Prostate gland (tissue), 2 donors: ENCODE measurements around the gene SF3B2. TPM values are rescaled to one million over a fixed set of nuclear protein-coding genes. Genes with fewer than 3 reads are reported as not detected.
"Not testable (repeated sequence)": the region's sequence is repeated elsewhere in the genome, so short reads cannot be mapped to it uniquely, and the experiment has no call there.

Source experiments
- DNase-seq: peaks from one replicate; pipeline ENCODE4 v3.0.0-alpha.2; 2019; ENCODE audit warnings: low spot score
- H3K27ac ChIP-seq, 2 donors: fragments of 200-600 bp; sonication (generic); 2 replicates each; pipeline ENCODE4 v1.5.1; 2017 to 2019
- H3K27me3 ChIP-seq: fragments of 200-600 bp; sonication (generic); replicated peaks from 2 replicates; pipeline ENCODE4 v1.5.1; 2019; ENCODE audit not compliant: insufficient read depth
- H3K36me3 ChIP-seq, 2 donors: fragments of 200-600 bp; sonication (generic); 1 replicate in 1 of 2; 2 replicates in 1 of 2; pipeline versions ENCODE4 v1.5.1 to v1.8.1; 2017 to 2019
- H3K4me1 ChIP-seq: fragments of 200-600 bp; sonication (generic); replicated peaks from 2 replicates; pipeline ENCODE4 v1.5.1; 2019
- H3K4me3 ChIP-seq, 2 donors: fragments of 200-600 bp; sonication (generic); 2 replicates each; pipeline ENCODE4 v1.5.1; 2017 to 2019
- H3K9me3 ChIP-seq: fragments of 200-600 bp; sonication (generic); 2 replicates; pipeline ENCODE4 v1.5.1; 2017
- POLR2A ChIP-seq: fragments of 450-650 bp; IDR thresholded peaks from one replicate; pipeline ENCODE4 v1.6.1; 2016; ENCODE audit warnings: antibody characterized with exemption, mild to moderate bottlenecking
- POLR2AphosphoS5 ChIP-seq: sonication (generic); formaldehyde crosslinking; IDR thresholded peaks from one replicate; pipeline ENCODE4 v1.6.1; 2017; ENCODE audit warnings: antibody characterized with exemption
- WGBS: methylation state at CpG from one replicate; pipeline ENCODE4 v1.1.5; 2018; 5-methylcytosine and 5-hydroxymethylcytosine counted together
- intact Hi-C: fragments of 100-400 bp; cut with DNase I; formaldehyde crosslinking; loops from one replicate; pipeline ENCODE4 v1.14.2; 2022
- total RNA-seq, 2 donors: library from RNA; depleted of rRNA; stranded (reverse); fragments of >200 nt; gene quantifications; one replicate each; pipeline ENCODE4 v1.1.0, GENCODE V29; 2016
- TF ChIP-seq, protein P1 (sequence below), 4 experiments: fragments of 200-600 bp in 2 of 4; fragments of 450-650 bp in 2 of 4; sonication (generic) in 2 of 4; IDR thresholded peaks; 1 replicate in 3 of 4; 2 replicates in 1 of 4; pipeline ENCODE4 v1.5.1; 2016 to 2019; ENCODE audit warnings: antibody characterized with exemption in 4 of 4, mild to moderate bottlenecking in 2 of 4, moderate library complexity in 2 of 4

Gene SF3B2
- total RNA-seq, 2 donors from 2014 or later = 130 to 212 TPM

DNA sequence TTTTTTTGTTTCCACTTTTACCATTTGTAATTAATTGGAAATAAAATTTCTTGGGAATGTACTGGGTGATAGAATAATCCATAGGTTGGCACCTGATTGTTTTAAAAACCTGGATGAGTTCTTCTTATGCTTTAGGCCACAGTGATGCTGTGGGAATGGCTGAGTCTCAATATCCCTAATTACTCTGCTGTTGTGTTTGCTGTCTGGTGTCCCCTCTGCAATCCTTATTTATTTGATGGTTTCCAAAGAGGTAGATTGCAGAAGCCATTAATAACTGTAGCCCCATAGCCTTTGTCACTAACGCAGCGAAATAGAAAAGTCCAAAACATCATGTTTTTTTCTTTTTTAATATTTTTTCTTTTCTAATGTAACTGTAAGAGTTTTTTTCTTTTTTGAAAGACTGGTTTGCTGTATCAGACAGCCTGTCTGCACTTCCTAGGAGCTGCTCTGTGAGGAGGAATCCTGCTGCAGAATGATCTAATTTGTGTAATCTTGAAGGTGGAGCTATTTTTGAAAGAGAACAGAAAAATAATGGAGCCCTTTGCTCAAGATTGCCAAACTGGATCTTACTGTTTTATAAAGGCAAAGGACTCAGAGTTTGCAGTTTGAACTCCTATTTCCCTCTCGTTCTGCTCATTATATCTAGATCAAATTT, 32.8 kb downstream of the SF3B2 start:
- no peaks in the 10 kb centered on the region for H3K27me3 ChIP-seq
- intact Hi-C loops = no loop called here
- no peaks in the 10 kb centered on the region for H3K36me3 ChIP-seq
- H3K4me1 ChIP-seq = peaks cover 10% of the 10 kb centered on the region
- no peak overlapping the region for H3K4me3 ChIP-seq
- no peaks in the 10 kb centered on the region for H3K9me3 ChIP-seq
- no peak overlapping the region for H3K27ac ChIP-seq
- TF ChIP-seq, protein P1, sequence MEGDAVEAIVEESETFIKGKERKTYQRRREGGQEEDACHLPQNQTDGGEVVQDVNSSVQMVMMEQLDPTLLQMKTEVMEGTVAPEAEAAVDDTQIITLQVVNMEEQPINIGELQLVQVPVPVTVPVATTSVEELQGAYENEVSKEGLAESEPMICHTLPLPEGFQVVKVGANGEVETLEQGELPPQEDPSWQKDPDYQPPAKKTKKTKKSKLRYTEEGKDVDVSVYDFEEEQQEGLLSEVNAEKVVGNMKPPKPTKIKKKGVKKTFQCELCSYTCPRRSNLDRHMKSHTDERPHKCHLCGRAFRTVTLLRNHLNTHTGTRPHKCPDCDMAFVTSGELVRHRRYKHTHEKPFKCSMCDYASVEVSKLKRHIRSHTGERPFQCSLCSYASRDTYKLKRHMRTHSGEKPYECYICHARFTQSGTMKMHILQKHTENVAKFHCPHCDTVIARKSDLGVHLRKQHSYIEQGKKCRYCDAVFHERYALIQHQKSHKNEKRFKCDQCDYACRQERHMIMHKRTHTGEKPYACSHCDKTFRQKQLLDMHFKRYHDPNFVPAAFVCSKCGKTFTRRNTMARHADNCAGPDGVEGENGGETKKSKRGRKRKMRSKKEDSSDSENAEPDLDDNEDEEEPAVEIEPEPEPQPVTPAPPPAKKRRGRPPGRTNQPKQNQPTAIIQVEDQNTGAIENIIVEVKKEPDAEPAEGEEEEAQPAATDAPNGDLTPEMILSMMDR (IDR thresholded peaks at IDR 0.05) = no peak
- TF ChIP-seq POLR2AphosphoS5 (no peak), POLR2A (no peak)
- WGBS = 73% methylated on average over 3 of the region's 3 CpGs
- DNase-seq = no peak

DNA sequence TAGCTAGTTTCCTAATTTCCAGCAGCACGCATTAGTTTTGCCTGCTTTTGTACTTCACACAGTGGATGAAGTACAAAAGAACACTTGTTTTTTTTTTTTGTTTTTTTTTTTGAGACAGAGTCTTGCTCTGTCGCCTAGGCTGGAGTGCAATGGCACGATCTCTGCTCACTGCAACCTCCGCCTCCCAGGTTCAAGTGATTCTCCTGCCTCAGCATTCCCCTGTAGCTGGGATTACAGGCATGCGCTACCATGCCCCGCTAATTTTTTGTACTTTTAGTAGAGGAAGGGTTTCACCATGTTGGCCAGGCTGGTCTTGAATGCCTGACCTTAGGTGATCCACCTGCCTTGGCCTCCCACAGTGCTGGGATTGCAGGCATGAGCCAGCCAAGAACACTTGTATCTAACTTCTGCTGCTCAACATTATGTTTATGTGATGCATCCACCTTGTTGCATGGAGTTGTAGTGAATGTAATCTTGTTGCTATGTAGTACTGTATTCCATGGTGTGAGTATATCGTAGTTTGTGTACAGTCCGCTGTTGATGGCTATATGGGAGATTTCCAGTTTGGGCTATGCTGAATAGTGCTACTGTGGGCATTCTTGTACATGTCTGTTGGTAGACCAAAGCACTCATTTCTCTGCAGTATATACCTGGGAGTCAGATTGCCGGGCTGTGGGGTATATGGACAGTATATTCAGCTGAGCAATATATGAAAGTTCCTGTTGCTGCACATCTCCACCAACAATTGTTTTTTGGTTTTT, 35.2 kb downstream of the SF3B2 start:
- H3K36me3 ChIP-seq = no peaks in the 10 kb centered on the region
- WGBS = 94% methylated on average over 9 of the region's 9 CpGs
- H3K27ac ChIP-seq = no peak overlapping the region
- H3K27me3 ChIP-seq = no peaks in the 10 kb centered on the region
- no peaks in the 10 kb centered on the region for H3K4me1 ChIP-seq
- H3K9me3 ChIP-seq = no peaks in the 10 kb centered on the region
- TF ChIP-seq, protein P1 (IDR thresholded peaks at IDR 0.05) = no peak
- TF ChIP-seq POLR2A (no peak), POLR2AphosphoS5 (no peak)
- DNase-seq = no peak
- H3K4me3 ChIP-seq = no peak overlapping the region
- intact Hi-C loops = no loop called here

DNA sequence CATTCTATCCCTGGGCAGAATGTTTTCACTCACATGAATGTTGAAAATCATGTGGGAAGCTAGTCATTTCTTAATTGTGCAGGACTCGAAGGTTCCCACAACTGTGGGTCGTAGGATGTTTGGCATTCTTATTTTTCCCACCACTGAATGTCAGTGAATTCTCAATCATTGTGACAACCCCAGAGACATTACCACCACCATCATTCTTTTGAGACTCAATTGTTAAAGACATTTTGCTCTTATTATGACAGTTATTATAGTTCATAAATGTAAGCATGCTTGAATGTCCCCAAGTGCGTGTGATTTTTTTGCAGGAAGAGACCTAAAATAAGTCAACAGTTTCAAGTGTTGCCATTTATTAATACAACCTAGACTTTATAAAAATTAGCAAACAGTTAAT, 36.9 kb downstream of the SF3B2 start:
- Histone ChIP-seq H3K4me1 (no peaks in the 10 kb centered on the region), H3K4me3 (no peak overlapping the region), H3K27me3 (no peaks in the 10 kb centered on the region), H3K27ac (no peak overlapping the region), H3K9me3 (no peaks in the 10 kb centered on the region), H3K36me3 (no peaks in the 10 kb centered on the region)
- WGBS = 94% methylated on average over 3 of the region's 3 CpGs
- intact Hi-C loops = no loop called here
- no peak for DNase-seq
- TF ChIP-seq, protein P1 (IDR thresholded peaks at IDR 0.05) = no peak
- TF ChIP-seq POLR2A = no peak

DNA sequence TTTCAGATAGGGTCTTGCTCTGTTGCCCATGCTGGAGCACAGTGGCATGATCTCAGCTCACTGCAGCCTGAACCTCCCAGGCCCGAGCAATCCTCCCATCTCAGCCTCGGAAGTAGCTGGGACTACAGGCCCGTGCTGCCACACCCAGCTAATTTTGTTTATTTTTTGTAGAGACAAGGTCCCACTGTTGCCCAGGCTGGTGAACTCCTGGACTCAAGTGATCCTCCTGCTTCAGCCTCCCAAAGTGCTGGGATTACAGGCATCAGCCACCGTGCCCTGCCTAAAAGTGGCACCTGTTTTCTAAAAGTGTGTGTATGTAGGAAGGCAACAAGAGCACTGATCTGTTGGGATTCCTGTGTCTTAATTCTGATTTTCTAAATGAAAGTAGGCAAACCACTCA, 38.1 kb downstream of the SF3B2 start:
- DNase-seq = no peak
- Histone ChIP-seq H3K9me3 (no peaks in the 10 kb centered on the region), H3K4me1 (no peaks in the 10 kb centered on the region), H3K27ac (no peak overlapping the region), H3K4me3 (no peak overlapping the region), H3K27me3 (no peaks in the 10 kb centered on the region), H3K36me3 (no peaks in the 10 kb centered on the region)
- 91% methylated on average over 4 of the region's 4 CpGs for WGBS
- no peak for TF ChIP-seq POLR2A
- TF ChIP-seq POLR2AphosphoS5 = no peak
- TF ChIP-seq, protein P1 (IDR thresholded peaks at IDR 0.05) = no peak
- intact Hi-C loops = no loop called here

DNA sequence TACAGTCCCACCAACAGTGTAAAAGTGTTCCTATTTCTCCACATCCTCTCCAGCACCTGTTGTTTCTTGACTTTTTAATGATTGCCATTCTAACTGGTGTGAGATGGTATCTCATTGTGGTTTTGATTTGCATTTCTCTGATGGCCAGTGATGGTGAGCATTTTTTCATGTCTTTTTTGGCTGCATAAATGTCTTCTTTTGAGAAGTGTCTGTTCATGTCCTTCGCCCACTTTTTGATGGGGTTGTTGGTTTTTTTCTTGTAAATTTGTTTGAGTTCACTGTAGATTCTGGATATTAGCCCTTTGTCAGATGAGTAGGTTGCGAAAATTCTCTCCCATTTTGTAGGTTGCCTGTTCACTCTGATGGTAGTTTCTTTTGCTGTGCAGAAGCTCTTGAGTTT, 40.0 kb downstream of the SF3B2 start:
- WGBS = 97% methylated on average over 2 of the region's 2 CpGs
- H3K27me3 ChIP-seq, DNase-seq, H3K27ac ChIP-seq, intact Hi-C loops, H3K4me3 ChIP-seq, H3K9me3 ChIP-seq, H3K36me3 ChIP-seq, H3K4me1 ChIP-seq: not testable (repeated sequence)

DNA sequence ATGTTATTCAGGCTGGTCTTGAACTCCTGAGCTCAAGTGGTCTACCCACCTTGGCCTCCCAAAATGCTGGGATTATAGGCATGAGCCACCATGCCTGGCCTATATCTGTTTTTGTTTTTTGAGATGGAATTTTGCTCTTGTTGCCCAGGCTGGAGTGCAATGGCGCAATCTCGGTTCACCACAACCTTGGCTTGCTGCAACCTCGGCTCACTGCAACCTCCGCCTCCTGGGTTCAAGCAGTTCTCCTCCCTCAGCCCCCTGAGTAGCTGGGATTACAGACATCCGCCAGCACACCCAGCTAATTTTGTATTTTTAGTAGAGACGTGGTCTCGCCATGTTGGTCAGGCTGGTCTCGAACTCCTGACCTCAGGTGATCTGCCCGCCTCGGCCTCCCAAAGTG, 47.6 kb downstream of the SF3B2 start:
- H3K27me3 ChIP-seq, H3K27ac ChIP-seq, H3K4me3 ChIP-seq, intact Hi-C loops, H3K36me3 ChIP-seq, DNase-seq, H3K4me1 ChIP-seq, H3K9me3 ChIP-seq: not testable (repeated sequence)
- WGBS = 97% methylated on average over 10 of the region's 10 CpGs
